GM12892 (cell line): ENCODE results near the gene KIF18B.

ENCODE experiments used
- POLR2A ChIP-seq: IDR thresholded peaks from 2 replicates; pipeline ENCODE4 v1.6.1; 2011; ENCODE audit warnings: low read depth, low read length, control low read depth
- POLR2AphosphoS5 ChIP-seq: IDR thresholded peaks from 2 replicates; pipeline ENCODE4 v1.6.1; 2011; ENCODE audit warnings: low read depth, low read length, control low read depth

GRCh38 chr17:44877121-44877520 is 70.5 kb downstream of the KIF18B start:
- TF ChIP-seq POLR2A (no peak), POLR2AphosphoS5 (no peak)
